ENCODE data around the gene AHSA1. TPM values are rescaled to one million over a fixed set of nuclear protein-coding genes. Genes with fewer than 3 reads are reported as not detected.

Gene AHSA1
- total RNA-seq, 1 experiment from 2014 or later, result 200 TPM

- Histone ChIP-seq H3K9me2 (replicated peaks; ENCODE audit: insufficient read depth, low read length) (no peaks in the 10 kb centered on the region), H3K79me2 (ENCODE audit: low read length) (no peaks in the 10 kb centered on the region), H3K4me3 (ENCODE audit: low read length) (no peak overlapping the region), H3K4me2 (ENCODE audit: low read depth, low read length, poor library complexity, severe bottlenecking) (no peak overlapping the region), H3K4me1 (ENCODE audit: low read length) (peaks cover 2% of the 10 kb centered on the region; the same call in 1 of the 2 replicates), H2AFZ (ENCODE audit: low read length) (no peak overlapping the region), H3K9ac (ENCODE audit: low read length) (no peak overlapping the region), H3K27ac (ENCODE audit: low read length) (no peak overlapping the region), H3K36me3 (ENCODE audit: insufficient read depth, low read length) (peaks cover 75% of the 10 kb centered on the region), H3K27me3 (ENCODE audit: low read length) (no peaks in the 10 kb centered on the region), H4K20me1 (ENCODE audit: insufficient read depth, low read depth, low read length) (no peaks in the 10 kb centered on the region), H3K9me3 (ENCODE audit: low read length) (no peaks in the 10 kb centered on the region)
- no peak for DNase-seq
Measured at GRCh38 chr14:77426396-77426795, 31.5 kb upstream of the AHSA1 start.

GRCh38 chr14:77436042-77436441, 21.9 kb upstream of the AHSA1 start:
- Histone ChIP-seq H3K9me3 (ENCODE audit: low read length) (no peaks in the 10 kb centered on the region), H3K9ac (ENCODE audit: low read length) (no peak overlapping the region), H3K4me3 (ENCODE audit: low read length) (no peak overlapping the region), H3K79me2 (ENCODE audit: low read length) (no peaks in the 10 kb centered on the region), H3K4me2 (ENCODE audit: low read depth, low read length, poor library complexity, severe bottlenecking) (no peak overlapping the region), H3K4me1 (ENCODE audit: low read length) (peaks cover 7% of the 10 kb centered on the region; the same call in 1 of the 2 replicates), H3K36me3 (ENCODE audit: insufficient read depth, low read length) (peaks cover 41% of the 10 kb centered on the region), H2AFZ (ENCODE audit: low read length) (no peak overlapping the region), H3K9me2 (replicated peaks; ENCODE audit: insufficient read depth, low read length) (no peaks in the 10 kb centered on the region), H4K20me1 (ENCODE audit: insufficient read depth, low read depth, low read length) (no peaks in the 10 kb centered on the region), H3K27me3 (ENCODE audit: low read length) (no peaks in the 10 kb centered on the region), H3K27ac (ENCODE audit: low read length) (no peak overlapping the region)
- no peak for DNase-seq

- H3K4me2 ChIP-seq (ENCODE audit: low read depth, low read length, poor library complexity, severe bottlenecking), result no peak overlapping the region
- H3K4me1 ChIP-seq (ENCODE audit: low read length), result no peaks in the 10 kb centered on the region
- H3K27me3 ChIP-seq (ENCODE audit: low read length), result no peaks in the 10 kb centered on the region
- no peaks in the 10 kb centered on the region for H3K9me3 ChIP-seq (ENCODE audit: low read length)
- no peaks in the 10 kb centered on the region for H3K79me2 ChIP-seq (ENCODE audit: low read length)
- H3K9ac ChIP-seq (ENCODE audit: low read length), result no peak overlapping the region
- no peak overlapping the region for H3K4me3 ChIP-seq (ENCODE audit: low read length)
- peaks cover 38% of the 10 kb centered on the region for H3K36me3 ChIP-seq (ENCODE audit: insufficient read depth, low read length)
- no peak overlapping the region for H3K27ac ChIP-seq (ENCODE audit: low read length)
- H2AFZ ChIP-seq (ENCODE audit: low read length), result no peak overlapping the region
- H3K9me2 ChIP-seq (replicated peaks; ENCODE audit: insufficient read depth, low read length), result no peaks in the 10 kb centered on the region
- DNase-seq, result no peak
- no peaks in the 10 kb centered on the region for H4K20me1 ChIP-seq (ENCODE audit: insufficient read depth, low read depth, low read length)
Measured at GRCh38 chr14:77438596-77438995, 19.3 kb upstream of the AHSA1 start.

- DNase-seq, result no peak
- Histone ChIP-seq H3K9me2 (replicated peaks; ENCODE audit: insufficient read depth, low read length) (no peaks in the 10 kb centered on the region), H3K27me3 (ENCODE audit: low read length) (no peaks in the 10 kb centered on the region), H3K9me3 (ENCODE audit: low read length) (no peaks in the 10 kb centered on the region), H2AFZ (ENCODE audit: low read length) (no peak overlapping the region), H3K4me3 (ENCODE audit: low read length) (no peak overlapping the region), H4K20me1 (ENCODE audit: insufficient read depth, low read depth, low read length) (no peaks in the 10 kb centered on the region), H3K4me1 (ENCODE audit: low read length) (no peaks in the 10 kb centered on the region), H3K27ac (ENCODE audit: low read length) (no peak overlapping the region), H3K4me2 (ENCODE audit: low read depth, low read length, poor library complexity, severe bottlenecking) (no peak overlapping the region), H3K79me2 (ENCODE audit: low read length) (no peaks in the 10 kb centered on the region), H3K9ac (ENCODE audit: low read length) (no peak overlapping the region), H3K36me3 (ENCODE audit: insufficient read depth, low read length) (peaks cover 29% of the 10 kb centered on the region)
Measured at GRCh38 chr14:77439861-77440260, 18.0 kb upstream of the AHSA1 start.

GRCh38 chr14:77442196-77442595, 15.7 kb upstream of the AHSA1 start:
- H3K27me3 ChIP-seq (ENCODE audit: low read length), result no peaks in the 10 kb centered on the region
- no peak overlapping the region for H3K4me2 ChIP-seq (ENCODE audit: low read depth, low read length, poor library complexity, severe bottlenecking)
- no peak overlapping the region for H3K27ac ChIP-seq (ENCODE audit: low read length)
- no peak overlapping the region for H3K9ac ChIP-seq (ENCODE audit: low read length)
- no peaks in the 10 kb centered on the region for H3K9me3 ChIP-seq (ENCODE audit: low read length)
- no peaks in the 10 kb centered on the region for H3K4me1 ChIP-seq (ENCODE audit: low read length)
- no peaks in the 10 kb centered on the region for H4K20me1 ChIP-seq (ENCODE audit: insufficient read depth, low read depth, low read length)
- H3K4me3 ChIP-seq (ENCODE audit: low read length), result no peak overlapping the region
- no peak overlapping the region for H2AFZ ChIP-seq (ENCODE audit: low read length)
- no peaks in the 10 kb centered on the region for H3K79me2 ChIP-seq (ENCODE audit: low read length)
- no peak for DNase-seq
- H3K9me2 ChIP-seq (replicated peaks; ENCODE audit: insufficient read depth, low read length), result no peaks in the 10 kb centered on the region
- peaks cover 23% of the 10 kb centered on the region; the same call in 1 of the 2 replicates for H3K36me3 ChIP-seq (ENCODE audit: insufficient read depth, low read length)

GRCh38 chr14:77455966-77456640, 1.8 kb upstream of the AHSA1 start:
- H3K4me2 ChIP-seq (ENCODE audit: low read depth, low read length, poor library complexity, severe bottlenecking), result peak overlapping the region; percentile 94
- peaks cover 73% of the 10 kb centered on the region for H3K79me2 ChIP-seq (ENCODE audit: low read length)
- peaks cover 19% of the 10 kb centered on the region for H4K20me1 ChIP-seq (ENCODE audit: insufficient read depth, low read depth, low read length)
- H3K9ac ChIP-seq (ENCODE audit: low read length), result peak overlapping the region; percentile 87
- no peak overlapping the region for H3K27ac ChIP-seq (ENCODE audit: low read length)
- H3K27me3 ChIP-seq (ENCODE audit: low read length), result no peaks in the 10 kb centered on the region
- H3K9me3 ChIP-seq (ENCODE audit: low read length), result no peaks in the 10 kb centered on the region
- peak overlapping the region; percentile 94 for H3K4me3 ChIP-seq (ENCODE audit: low read length)
- no peaks in the 10 kb centered on the region for H3K9me2 ChIP-seq (replicated peaks; ENCODE audit: insufficient read depth, low read length)
- no peak for DNase-seq
- H3K36me3 ChIP-seq (ENCODE audit: insufficient read depth, low read length), result peaks cover 35% of the 10 kb centered on the region
- H2AFZ ChIP-seq (ENCODE audit: low read length), result no peak overlapping the region
- H3K4me1 ChIP-seq (ENCODE audit: low read length), result peaks cover 30% of the 10 kb centered on the region

GRCh38 chr14:77457115-77457521, 775 bp upstream of the AHSA1 start:
- peaks cover 30% of the 10 kb centered on the region for H3K4me1 ChIP-seq (ENCODE audit: low read length)
- H3K4me2 ChIP-seq (ENCODE audit: low read depth, low read length, poor library complexity, severe bottlenecking), result peak overlapping the region; percentile 94
- peak overlapping the region; percentile 48 for H3K27ac ChIP-seq (ENCODE audit: low read length)
- peaks cover 29% of the 10 kb centered on the region for H4K20me1 ChIP-seq (ENCODE audit: insufficient read depth, low read depth, low read length)
- peaks cover 35% of the 10 kb centered on the region for H3K36me3 ChIP-seq (ENCODE audit: insufficient read depth, low read length)
- DNase-seq, result no peak
- H3K4me3 ChIP-seq (ENCODE audit: low read length), result peak overlapping the region; percentile 94
- peak overlapping the region; percentile 84 for H2AFZ ChIP-seq (ENCODE audit: low read length)
- no peaks in the 10 kb centered on the region for H3K9me2 ChIP-seq (replicated peaks; ENCODE audit: insufficient read depth, low read length)
- peaks cover 73% of the 10 kb centered on the region for H3K79me2 ChIP-seq (ENCODE audit: low read length)
- no peaks in the 10 kb centered on the region for H3K9me3 ChIP-seq (ENCODE audit: low read length)
- H3K9ac ChIP-seq (ENCODE audit: low read length), result peak overlapping the region; percentile 87
- H3K27me3 ChIP-seq (ENCODE audit: low read length), result no peaks in the 10 kb centered on the region

- Histone ChIP-seq H4K20me1 (ENCODE audit: insufficient read depth, low read depth, low read length) (peaks cover 37% of the 10 kb centered on the region), H3K9me2 (replicated peaks; ENCODE audit: insufficient read depth, low read length) (no peaks in the 10 kb centered on the region), H2AFZ (ENCODE audit: low read length) (peak overlapping the region; percentile 97; the same call in 1 of the 2 replicates), H3K9ac (ENCODE audit: low read length) (peak overlapping the region; percentile 87), H3K4me3 (ENCODE audit: low read length) (peak overlapping the region; percentile 94), H3K27ac (ENCODE audit: low read length) (peak overlapping the region; percentile 89), H3K9me3 (ENCODE audit: low read length) (no peaks in the 10 kb centered on the region), H3K79me2 (ENCODE audit: low read length) (peaks cover 69% of the 10 kb centered on the region), H3K27me3 (ENCODE audit: low read length) (no peaks in the 10 kb centered on the region), H3K4me1 (ENCODE audit: low read length) (peaks cover 30% of the 10 kb centered on the region), H3K36me3 (ENCODE audit: insufficient read depth, low read length) (peaks cover 34% of the 10 kb centered on the region), H3K4me2 (ENCODE audit: low read depth, low read length, poor library complexity, severe bottlenecking) (peak overlapping the region; percentile 89)
- DNase-seq, result peak; percentile 94
Measured at GRCh38 chr14:77458249-77458950, 507 bp downstream of the AHSA1 start.
